Astrocyte (in vitro differentiated cells and primary cell): ENCODE measurements around the gene HOXA7. TPM values are rescaled to one million over a fixed set of nuclear protein-coding genes. Genes with fewer than 3 reads are reported as not detected.

ENCODE experiments used
- DNase-seq: peaks from one replicate; pipeline ENCODE4 v3.0.0-alpha.2; 2010; ENCODE audit warnings: low read depth
- FAIRE-seq: peaks from 2 replicates; lab custom pipeline; 2011; peaks lifted over from hg19 to GRCh38; lab: Jason Lieb, UNC
- H2AFZ ChIP-seq: 2 replicates; pipeline ENCODE4 v1.6.0; 2012; ENCODE audit warnings: low read depth, low read length, inconsistent platforms
- H3K27ac ChIP-seq: 2 replicates; pipeline ENCODE4 v1.5.1; 2011; ENCODE audit warnings: low read depth, low read length, inconsistent platforms
- H3K27me3 ChIP-seq: 2 replicates; pipeline ENCODE4 v1.6.0; 2011; ENCODE audit warnings: low read length, inconsistent platforms; ENCODE audit not compliant: insufficient read depth
- H3K36me3 ChIP-seq: 2 replicates; pipeline ENCODE4 v1.5.1; 2011; ENCODE audit warnings: low read length, inconsistent platforms; ENCODE audit not compliant: insufficient read depth
- H3K4me1 ChIP-seq: 2 replicates; pipeline ENCODE4 v1.5.1; 2011; ENCODE audit warnings: low read length, inconsistent platforms; ENCODE audit not compliant: insufficient read depth
- H3K4me2 ChIP-seq: 2 replicates; pipeline ENCODE4 v1.6.0; 2012; ENCODE audit warnings: low read length, inconsistent platforms
- H3K4me3 ChIP-seq: 2 replicates; pipeline ENCODE4 v1.5.1; 2011; ENCODE audit warnings: low read depth, mild to moderate bottlenecking, low read length, inconsistent platforms; ENCODE audit not compliant: insufficient read depth
- H3K79me2 ChIP-seq: 2 replicates; pipeline ENCODE4 v1.6.0; 2012; ENCODE audit warnings: mild to moderate bottlenecking, low read length, inconsistent platforms; ENCODE audit not compliant: insufficient read depth
- H3K9ac ChIP-seq: 2 replicates; pipeline ENCODE4 v1.6.0; 2012; ENCODE audit warnings: mild to moderate bottlenecking, low read length, inconsistent platforms
- H3K9me3 ChIP-seq: 2 replicates; pipeline ENCODE4 v1.5.1; 2012; ENCODE audit warnings: low read depth, mild to moderate bottlenecking, low read length, inconsistent platforms; ENCODE audit not compliant: insufficient read depth
- H4K20me1 ChIP-seq: 2 replicates; pipeline ENCODE4 v1.6.0; 2012; ENCODE audit warnings: low read length, inconsistent platforms; ENCODE audit not compliant: insufficient read depth
- H3K27ac Mint-ChIP-seq: one replicate; pipeline ENCODE4 v1.8.0; 2021; ENCODE audit warnings: mild to moderate bottlenecking, mixed read lengths; ENCODE audit not compliant: unreplicated experiment
- H3K27me3 Mint-ChIP-seq: one replicate; pipeline ENCODE4 v1.8.0; 2021; ENCODE audit warnings: low read depth, mixed read lengths; ENCODE audit not compliant: unreplicated experiment
- H3K36me3 Mint-ChIP-seq: one replicate; pipeline ENCODE4 v1.8.0; 2021; ENCODE audit warnings: low read depth, mixed read lengths; ENCODE audit not compliant: unreplicated experiment
- H3K4me1 Mint-ChIP-seq: one replicate; pipeline ENCODE4 v1.8.0; 2021; ENCODE audit warnings: low read depth, mixed read lengths; ENCODE audit not compliant: unreplicated experiment
- H3K4me3 Mint-ChIP-seq: one replicate; pipeline ENCODE4 v1.8.0; 2021; ENCODE audit warnings: mild to moderate bottlenecking, moderate library complexity, mixed read lengths; ENCODE audit not compliant: unreplicated experiment
- H3K9me3 Mint-ChIP-seq: one replicate; pipeline ENCODE4 v1.8.0; 2021; ENCODE audit warnings: mild to moderate bottlenecking, mixed read lengths; ENCODE audit not compliant: unreplicated experiment
- EZH2 ChIP-seq: IDR thresholded peaks from 2 replicates; pipeline ENCODE4 v1.6.1; 2012; ENCODE audit warnings: mild to moderate bottlenecking, low read length, inconsistent platforms; ENCODE audit not compliant: insufficient read depth
- total RNA-seq: library from RNA; stranded (reverse); gene quantifications from 2 replicates; pipeline ENCODE4 v1.2.1, GENCODE V29; 2021
- TF ChIP-seq, protein P1 (sequence below): IDR thresholded peaks from 2 replicates; pipeline ENCODE4 v1.5.1; 2011; ENCODE audit warnings: low read depth, mild to moderate bottlenecking, inconsistent platforms, low read length, moderate library complexity; ENCODE audit not compliant: insufficient read depth

The HOXA7 gene
- total RNA-seq, 1 donor from 2014 or later = not detected

DNA sequence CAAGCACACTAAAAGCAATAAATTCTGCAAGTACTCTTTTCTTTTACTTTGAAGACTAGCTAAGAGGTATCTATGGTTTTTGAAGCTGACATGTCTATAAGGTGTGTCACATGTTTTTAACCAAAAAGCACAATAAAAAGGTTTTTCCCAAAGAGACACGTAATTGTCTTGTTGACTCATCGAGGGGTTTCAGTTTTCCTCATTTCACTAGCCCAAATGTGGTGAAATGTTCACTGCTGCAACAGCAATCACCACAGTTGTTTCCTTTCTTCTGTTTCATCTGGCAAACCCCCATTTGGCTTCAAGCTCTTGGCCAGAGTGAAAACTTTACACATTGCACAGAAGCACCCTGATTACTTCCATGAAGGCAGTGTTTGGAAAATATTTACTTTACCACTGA lies 22.1 kb downstream of the HOXA7 start:
- Histone ChIP-seq H3K36me3 (no peaks in the 10 kb centered on the region), H3K4me3 (no peak overlapping the region), H3K79me2 (no peaks in the 10 kb centered on the region), H3K9me3 (no peaks in the 10 kb centered on the region), H3K27me3 (peaks cover 82% of the 10 kb centered on the region), H3K9ac (no peak overlapping the region), H3K4me2 (peak overlapping the region; percentile 14), H3K4me1 (peaks cover 6% of the 10 kb centered on the region), H2AFZ (no peak overlapping the region), H4K20me1 (no peaks in the 10 kb centered on the region), H3K27ac (peak overlapping the region; percentile 34)
- peak; percentile 94 for DNase-seq
- Mint-ChIP-seq H3K36me3 (no peaks in the 10 kb centered on the region), H3K4me1 (no peaks in the 10 kb centered on the region), H3K27ac (no peak overlapping the region), H3K4me3 (no peak overlapping the region), H3K27me3 (peaks cover 86% of the 10 kb centered on the region), H3K9me3 (peaks cover 24% of the 10 kb centered on the region)
- peak; percentile 43 for FAIRE-seq
- TF ChIP-seq EZH2 = no peak
- TF ChIP-seq, protein P1, sequence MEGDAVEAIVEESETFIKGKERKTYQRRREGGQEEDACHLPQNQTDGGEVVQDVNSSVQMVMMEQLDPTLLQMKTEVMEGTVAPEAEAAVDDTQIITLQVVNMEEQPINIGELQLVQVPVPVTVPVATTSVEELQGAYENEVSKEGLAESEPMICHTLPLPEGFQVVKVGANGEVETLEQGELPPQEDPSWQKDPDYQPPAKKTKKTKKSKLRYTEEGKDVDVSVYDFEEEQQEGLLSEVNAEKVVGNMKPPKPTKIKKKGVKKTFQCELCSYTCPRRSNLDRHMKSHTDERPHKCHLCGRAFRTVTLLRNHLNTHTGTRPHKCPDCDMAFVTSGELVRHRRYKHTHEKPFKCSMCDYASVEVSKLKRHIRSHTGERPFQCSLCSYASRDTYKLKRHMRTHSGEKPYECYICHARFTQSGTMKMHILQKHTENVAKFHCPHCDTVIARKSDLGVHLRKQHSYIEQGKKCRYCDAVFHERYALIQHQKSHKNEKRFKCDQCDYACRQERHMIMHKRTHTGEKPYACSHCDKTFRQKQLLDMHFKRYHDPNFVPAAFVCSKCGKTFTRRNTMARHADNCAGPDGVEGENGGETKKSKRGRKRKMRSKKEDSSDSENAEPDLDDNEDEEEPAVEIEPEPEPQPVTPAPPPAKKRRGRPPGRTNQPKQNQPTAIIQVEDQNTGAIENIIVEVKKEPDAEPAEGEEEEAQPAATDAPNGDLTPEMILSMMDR = no peak

DNA sequence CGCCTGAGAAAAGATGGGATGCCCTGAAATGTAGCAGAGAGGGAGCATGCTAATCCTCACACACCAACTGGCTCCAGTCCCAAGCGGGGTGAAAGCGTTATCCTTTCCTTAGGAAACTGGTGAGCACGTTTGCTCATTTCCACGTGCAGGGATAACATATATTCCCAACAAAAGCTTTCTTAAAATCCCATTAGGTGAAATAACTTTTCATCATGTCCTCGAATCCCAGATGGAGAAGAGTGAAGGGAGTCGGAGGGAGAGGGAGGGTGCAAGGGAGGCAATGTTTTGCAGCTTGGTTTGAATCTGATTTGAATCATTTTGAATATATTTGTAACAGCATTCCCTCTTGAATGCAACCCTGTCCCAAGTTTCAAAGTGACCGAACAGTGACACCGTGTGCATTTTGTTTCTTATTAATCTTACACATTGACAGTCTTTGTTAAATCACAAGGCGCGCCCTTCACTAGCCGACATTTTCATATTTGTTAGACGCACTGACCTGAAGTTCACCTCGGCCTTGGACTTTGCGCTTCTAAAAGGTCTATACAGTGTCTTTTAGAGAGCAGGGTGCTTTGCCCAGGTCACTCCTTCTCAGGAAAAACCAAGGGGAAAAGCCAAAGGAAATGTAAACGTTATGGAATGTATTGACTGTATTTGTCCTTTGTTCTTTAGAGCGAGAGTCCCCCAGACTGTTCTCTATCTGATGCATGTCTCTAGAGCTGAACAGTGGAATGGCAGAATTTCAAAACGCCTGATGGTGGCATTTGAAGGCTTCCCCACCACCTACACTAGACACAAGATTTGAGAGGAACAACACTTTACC lies 22.9 kb downstream of the HOXA7 start:
- H3K4me2 ChIP-seq = peak overlapping the region; percentile 14
- H3K27me3 ChIP-seq = peaks cover 82% of the 10 kb centered on the region
- no peaks in the 10 kb centered on the region for H3K36me3 ChIP-seq
- FAIRE-seq (no peak), DNase-seq (peak; percentile 8)
- no peak overlapping the region for H3K4me3 ChIP-seq
- no peaks in the 10 kb centered on the region for H3K79me2 ChIP-seq
- no peak for TF ChIP-seq EZH2
- TF ChIP-seq, protein P1 = no peak
- H3K27ac ChIP-seq = peak overlapping the region; percentile 34
- H4K20me1 ChIP-seq = no peaks in the 10 kb centered on the region
- no peak overlapping the region for H3K9ac ChIP-seq
- peaks cover 88% of the 10 kb centered on the region for H3K27me3 Mint-ChIP-seq
- H3K4me3 Mint-ChIP-seq = no peak overlapping the region
- H3K4me1 ChIP-seq = peaks cover 6% of the 10 kb centered on the region
- H3K9me3 Mint-ChIP-seq = peaks cover 24% of the 10 kb centered on the region
- H3K4me1 Mint-ChIP-seq = no peaks in the 10 kb centered on the region
- H3K36me3 Mint-ChIP-seq = no peaks in the 10 kb centered on the region
- no peaks in the 10 kb centered on the region for H3K9me3 ChIP-seq
- no peak overlapping the region for H2AFZ ChIP-seq
- H3K27ac Mint-ChIP-seq = no peak overlapping the region

DNA sequence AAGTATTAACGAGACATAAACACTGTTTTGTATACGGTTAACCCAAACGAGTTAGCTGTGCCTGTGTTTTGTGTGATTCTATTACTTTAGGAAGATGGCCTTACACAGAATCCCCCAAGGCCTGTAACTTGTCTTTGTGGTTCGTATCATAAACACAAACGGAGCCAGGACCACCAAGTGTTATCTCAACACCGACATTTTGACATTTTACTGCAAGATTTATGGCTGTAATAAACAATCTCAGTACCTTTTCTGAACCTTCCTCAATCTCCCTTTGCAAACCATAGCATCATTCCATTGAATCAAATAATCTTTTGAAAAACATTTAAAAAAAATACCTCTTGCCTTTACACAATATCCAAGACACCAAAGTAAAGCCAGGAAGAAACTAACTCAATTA lies 23.5 kb downstream of the HOXA7 start:
- Histone ChIP-seq H3K9ac (no peak overlapping the region), H2AFZ (no peak overlapping the region), H3K9me3 (no peaks in the 10 kb centered on the region), H4K20me1 (no peaks in the 10 kb centered on the region), H3K4me3 (no peak overlapping the region), H3K4me2 (no peak overlapping the region), H3K36me3 (no peaks in the 10 kb centered on the region), H3K27ac (no peak overlapping the region), H3K79me2 (no peaks in the 10 kb centered on the region), H3K4me1 (peaks cover 6% of the 10 kb centered on the region), H3K27me3 (peaks cover 82% of the 10 kb centered on the region)
- FAIRE-seq = no peak
- Mint-ChIP-seq H3K4me3 (no peak overlapping the region), H3K4me1 (no peaks in the 10 kb centered on the region), H3K9me3 (peaks cover 26% of the 10 kb centered on the region), H3K36me3 (no peaks in the 10 kb centered on the region), H3K27ac (no peak overlapping the region), H3K27me3 (peaks cover 88% of the 10 kb centered on the region)
- no peak for DNase-seq
- TF ChIP-seq, protein P1 = no peak
